ENCODE data around the gene AMMECR1.

The AMMECR1 gene

GRCh38 chrX:110210417-110211139 lies 107.3 kb downstream of the AMMECR1 start:
- peak; percentile 93 for DNase-seq (ENCODE audit: low read depth)

- DNase-seq (ENCODE audit: low read depth), result no peak
Observed at GRCh38 chrX:110208092-110208491, 109.8 kb downstream of the AMMECR1 start.

GRCh38 chrX:110204986-110205385 lies 112.9 kb downstream of the AMMECR1 start:
- peak; percentile 86 for DNase-seq (ENCODE audit: low read depth)

- DNase-seq (ENCODE audit: low read depth), result peak; percentile 36
Observed at GRCh38 chrX:110201799-110202198, 116.1 kb downstream of the AMMECR1 start.

GRCh38 chrX:110194977-110195376 lies 122.9 kb downstream of the AMMECR1 start:
- no peak for DNase-seq (ENCODE audit: low read depth)

GRCh38 chrX:110192516-110192915 lies 125.4 kb downstream of the AMMECR1 start:
- DNase-seq (ENCODE audit: low read depth), result no peak

- DNase-seq (ENCODE audit: low read depth), result no peak
Observed at GRCh38 chrX:110188701-110189558, 129.0 kb downstream of the AMMECR1 start.

- DNase-seq (ENCODE audit: low read depth), result no peak
Observed at GRCh38 chrX:110183314-110183713, 134.6 kb downstream of the AMMECR1 start.

GRCh38 chrX:110182865-110183264 lies 135.0 kb downstream of the AMMECR1 start:
- DNase-seq (ENCODE audit: low read depth), result peak; percentile 25

- no peak for DNase-seq (ENCODE audit: low read depth)
Observed at GRCh38 chrX:110182362-110182761, 135.5 kb downstream of the AMMECR1 start.

GRCh38 chrX:110181459-110182137 lies 136.3 kb downstream of the AMMECR1 start:
- DNase-seq (ENCODE audit: low read depth), result no peak

GRCh38 chrX:110180928-110181310 lies 137.0 kb downstream of the AMMECR1 start:
- DNase-seq (ENCODE audit: low read depth), result peak; percentile 69

GRCh38 chrX:110180176-110180927 lies 137.5 kb downstream of the AMMECR1 start:
- peak; percentile 70 for DNase-seq (ENCODE audit: low read depth)

GRCh38 chrX:110178179-110178865 lies 139.6 kb downstream of the AMMECR1 start:
- no peak for DNase-seq (ENCODE audit: low read depth)

GRCh38 chrX:110175696-110176095 lies 142.2 kb downstream of the AMMECR1 start:
- DNase-seq (ENCODE audit: low read depth), result no peak

GRCh38 chrX:110175146-110175545 lies 142.7 kb downstream of the AMMECR1 start:
- no peak for DNase-seq (ENCODE audit: low read depth)

GRCh38 chrX:110173192-110174175 lies 144.4 kb downstream of the AMMECR1 start:
- DNase-seq (ENCODE audit: low read depth), result peak; percentile 52

GRCh38 chrX:110172215-110172614 lies 145.7 kb downstream of the AMMECR1 start:
- no peak for DNase-seq (ENCODE audit: low read depth)

GRCh38 chrX:110171442-110171841 lies 146.4 kb downstream of the AMMECR1 start:
- DNase-seq (ENCODE audit: low read depth), result no peak

- no peak for DNase-seq (ENCODE audit: low read depth)
Observed at GRCh38 chrX:110170029-110170428, 147.9 kb downstream of the AMMECR1 start.

Measured in EH (cell line).